Immature natural killer cell (primary cell): Measurements from ENCODE around the gene SLC10A6. TPM values are rescaled to one million over a fixed set of nuclear protein-coding genes. Genes with fewer than 3 reads are reported as not detected.

ENCODE experiments used
- DNase-seq, 3 donors: peaks; one replicate each; pipeline ENCODE4 v3.0.0; 2022; ENCODE audit warnings: mixed read lengths in 1 of 3
- H3K27ac Mint-ChIP-seq, 6 donors: one replicate each; pipeline ENCODE4 v1.8.0; 2020; ENCODE audit warnings: mixed read lengths in 6 of 6, mild to moderate bottlenecking in 5 of 6, inconsistent platforms in 4 of 6, moderate library complexity in 3 of 6
- H3K27me3 Mint-ChIP-seq, 3 donors: one replicate each; pipeline ENCODE4 v1.8.0; 2020 to 2021; ENCODE audit warnings: low read depth in 3 of 3, mild to moderate bottlenecking in 3 of 3, mixed read lengths in 3 of 3, moderate library complexity in 3 of 3, inconsistent platforms in 1 of 3
- H3K36me3 Mint-ChIP-seq, 3 donors: one replicate each; pipeline ENCODE4 v1.8.0; 2020; ENCODE audit warnings: mixed read lengths in 3 of 3, inconsistent platforms in 2 of 3, mild to moderate bottlenecking in 2 of 3
- H3K4me1 Mint-ChIP-seq, 2 donors: one replicate each; pipeline ENCODE4 v1.8.0; 2020; ENCODE audit warnings: inconsistent platforms in 2 of 2, mild to moderate bottlenecking in 2 of 2, mixed read lengths in 2 of 2, moderate library complexity in 1 of 2
- H3K4me3 Mint-ChIP-seq, 5 donors: one replicate each; pipeline ENCODE4 v1.8.0; 2020; ENCODE audit warnings: mild to moderate bottlenecking in 5 of 5, mixed read lengths in 5 of 5, inconsistent platforms in 3 of 5, moderate library complexity in 3 of 5
- H3K9me3 Mint-ChIP-seq, 6 donors: one replicate each; pipeline ENCODE4 v1.8.0; 2020; ENCODE audit warnings: mild to moderate bottlenecking in 6 of 6, mixed read lengths in 6 of 6, inconsistent platforms in 4 of 6, moderate library complexity in 3 of 6
- polyA plus RNA-seq, 3 donors: library from polyadenylated mRNA; unstranded; fragments of 300-500 nt; fragmentation: Illumina TruSeq; gene quantifications; one replicate each; pipeline ENCODE4 v1.2.3, GENCODE V29; 2021

SLC10A6 gene
- polyA plus RNA-seq, 3 donors from 2014 or later, result not detected

DNA sequence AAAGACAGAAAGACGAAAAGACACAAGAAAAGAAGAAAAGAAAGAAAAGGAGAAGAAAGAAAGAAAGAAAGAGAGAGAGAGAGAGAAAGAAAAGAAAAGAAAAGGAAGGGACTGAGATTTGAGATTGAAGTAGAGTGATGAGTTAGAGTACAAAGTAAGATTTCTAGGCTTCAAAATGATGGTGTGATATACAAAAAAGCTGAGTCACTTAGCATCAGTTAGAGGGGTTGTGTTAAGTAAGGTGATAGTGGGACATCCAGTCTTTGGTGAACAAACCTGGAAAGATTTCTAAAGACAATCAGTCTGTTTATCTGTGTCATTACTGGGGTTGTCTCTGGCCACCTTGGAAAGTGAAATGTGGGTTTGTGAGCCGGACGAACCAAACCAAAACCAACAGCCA, 13.5 kb downstream of the SLC10A6 start:
- no peak overlapping the region for H3K27ac Mint-ChIP-seq
- H3K9me3 Mint-ChIP-seq, result peaks cover 0 to 6% (median 0%) of the 10 kb centered on the region in 6 donors
- peaks cover 0 to 2% (median 2%) of the 10 kb centered on the region in 3 donors for H3K27me3 Mint-ChIP-seq
- H3K4me1 Mint-ChIP-seq, result no peaks in the 10 kb centered on the region
- DNase-seq, result no peak
- H3K4me3 Mint-ChIP-seq, result no peak overlapping the region
- H3K36me3 Mint-ChIP-seq, result no peaks in the 10 kb centered on the region

GRCh38 chr4:86834901-86835300, 14.3 kb downstream of the SLC10A6 start:
- no peaks in the 10 kb centered on the region for H3K4me1 Mint-ChIP-seq
- H3K27me3 Mint-ChIP-seq, result peaks cover 0 to 4% (median 2%) of the 10 kb centered on the region in 3 donors
- no peak overlapping the region for H3K27ac Mint-ChIP-seq
- H3K4me3 Mint-ChIP-seq, result no peak overlapping the region
- DNase-seq, result no peak
- peaks cover 0 to 6% (median 0%) of the 10 kb centered on the region in 6 donors for H3K9me3 Mint-ChIP-seq
- no peaks in the 10 kb centered on the region for H3K36me3 Mint-ChIP-seq

DNA sequence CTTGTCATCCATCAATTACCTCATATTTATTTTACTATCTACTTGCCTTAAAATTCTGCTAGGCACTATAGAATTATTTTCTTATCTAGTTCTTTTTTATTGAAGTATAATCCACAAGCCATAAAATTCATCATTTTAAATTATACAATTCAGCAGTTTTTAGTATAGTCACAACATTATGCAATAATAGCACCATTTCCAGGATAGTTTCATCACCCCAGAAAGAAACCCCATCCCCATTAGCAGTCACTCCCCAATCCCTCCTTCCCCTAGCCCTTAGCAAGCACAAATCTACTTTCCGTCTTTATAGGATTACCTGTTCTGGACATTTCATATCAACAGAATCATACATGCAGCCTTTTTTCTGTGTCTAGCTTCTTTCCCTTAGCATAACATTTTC, 15.6 kb downstream of the SLC10A6 start:
- Mint-ChIP-seq H3K27me3 (peaks cover 0 to 6% (median 4%) of the 10 kb centered on the region in 3 donors), H3K27ac (no peak overlapping the region), H3K36me3 (no peaks in the 10 kb centered on the region), H3K4me3 (no peak overlapping the region), H3K4me1 (no peaks in the 10 kb centered on the region), H3K9me3 (peaks cover 0 to 6% (median 0%) of the 10 kb centered on the region in 6 donors)
- no peak for DNase-seq

DNA sequence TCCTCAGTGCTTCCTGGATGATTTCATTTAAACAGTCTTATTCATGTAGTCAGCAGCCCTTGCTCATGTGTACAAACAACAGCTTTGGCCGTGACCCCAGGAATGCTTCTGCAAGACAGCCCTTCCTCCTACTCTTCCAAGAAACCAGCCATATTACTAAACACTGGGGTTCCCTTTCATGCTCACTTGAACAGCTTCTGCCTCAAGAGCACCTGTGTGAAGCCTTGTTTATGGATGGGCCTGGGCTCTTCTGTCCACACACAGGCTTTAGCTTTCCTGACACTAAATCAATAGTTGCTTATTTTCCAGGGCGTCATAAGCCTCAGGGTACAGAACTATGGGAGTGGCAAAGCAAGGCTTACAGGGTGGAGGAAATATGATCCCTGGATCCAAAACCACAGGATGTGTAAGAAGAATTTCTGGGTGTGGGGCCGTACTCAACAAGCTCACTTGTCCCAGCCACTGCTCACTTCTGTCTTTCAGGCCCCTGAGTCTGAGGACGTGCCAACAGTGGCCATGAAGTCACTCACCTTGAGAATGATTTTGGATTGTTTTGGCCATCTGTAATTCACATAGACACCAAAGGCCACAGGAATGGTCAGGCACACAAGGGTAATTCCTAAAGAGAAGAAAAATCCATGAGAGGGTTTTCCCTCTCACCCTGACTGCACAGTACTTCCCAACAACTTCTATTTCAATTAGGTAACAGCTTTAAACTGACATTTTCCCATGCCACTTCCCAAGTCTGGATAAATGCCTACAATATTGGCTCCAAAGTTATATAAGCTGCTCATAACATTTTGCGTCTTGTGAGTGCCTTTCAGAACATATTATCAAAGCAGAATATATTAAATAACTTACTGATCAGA, 17.7 kb downstream of the SLC10A6 start:
- no peak for DNase-seq
- Mint-ChIP-seq H3K27ac (no peak overlapping the region), H3K36me3 (no peaks in the 10 kb centered on the region), H3K4me3 (no peak overlapping the region), H3K27me3 (peaks cover 0 to 7% (median 6%) of the 10 kb centered on the region in 3 donors), H3K9me3 (peaks cover 0 to 7% (median 0%) of the 10 kb centered on the region in 6 donors), H3K4me1 (no peaks in the 10 kb centered on the region)

- H3K9me3 Mint-ChIP-seq, result peaks cover 0 to 2% (median 0%) of the 10 kb centered on the region in 6 donors
Observed at GRCh38 chr4:86825511-86825910, 23.7 kb downstream of the SLC10A6 start.

DNA sequence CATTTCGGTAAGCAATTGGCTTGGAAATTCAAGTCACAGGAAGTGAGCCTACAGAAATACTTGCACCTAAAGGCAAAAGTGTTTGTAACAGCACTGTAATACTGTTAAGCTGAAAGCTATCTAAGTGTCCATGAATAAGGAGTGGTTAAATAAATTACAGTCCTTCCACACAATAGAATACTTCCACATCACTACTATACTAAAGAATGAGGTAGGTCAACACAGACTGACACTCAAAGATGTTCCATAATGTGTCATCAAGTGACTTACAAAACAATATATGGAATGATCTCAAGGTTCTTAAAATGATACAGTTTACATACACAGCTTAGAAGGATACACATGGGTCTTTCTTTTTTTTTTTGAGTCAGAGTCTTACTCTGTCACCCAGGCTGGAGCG, 27.0 kb downstream of the SLC10A6 start:
- Mint-ChIP-seq H3K4me1 (no peaks in the 10 kb centered on the region), H3K9me3 (peaks cover 0 to 4% (median 0%) of the 10 kb centered on the region in 6 donors), H3K36me3 (no peaks in the 10 kb centered on the region), H3K27ac (no peak overlapping the region), H3K27me3 (peaks cover 0 to 4% (median 2%) of the 10 kb centered on the region in 3 donors), H3K4me3 (no peak overlapping the region)
- no peak for DNase-seq

More at GRCh38 chr4:86825511-86825910, 23.7 kb downstream of the SLC10A6 start:
- Mint-ChIP-seq H3K4me1 (no peaks in the 10 kb centered on the region), H3K36me3 (no peaks in the 10 kb centered on the region), H3K4me3 (peak overlapping the region in 1 of 5 donors; percentile 20), H3K27me3 (peaks cover 0 to 9% (median 4%) of the 10 kb centered on the region in 3 donors), H3K27ac (no peak overlapping the region)
- DNase-seq, result no peak

DNA sequence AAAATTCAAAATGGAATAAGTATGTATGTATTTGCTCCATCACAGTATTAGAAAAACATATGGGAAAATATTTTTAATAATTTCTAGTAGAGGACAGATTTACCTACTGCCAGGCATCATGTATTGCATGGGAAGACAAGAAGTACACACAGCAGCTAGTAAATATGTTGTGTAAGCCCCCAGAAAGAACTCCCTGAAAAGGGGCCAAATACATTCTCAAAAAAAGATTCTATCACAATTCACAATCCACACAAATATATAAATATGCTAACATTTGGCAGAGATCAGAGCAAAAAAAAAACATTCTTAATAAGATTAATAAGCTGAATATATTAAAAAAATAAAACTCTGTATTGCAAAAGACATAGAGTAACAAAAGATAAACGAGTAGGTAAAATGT, 28.0 kb downstream of the SLC10A6 start:
- Mint-ChIP-seq H3K27ac (no peak overlapping the region), H3K27me3 (peaks cover 0 to 4% (median 2%) of the 10 kb centered on the region in 3 donors), H3K36me3 (no peaks in the 10 kb centered on the region), H3K4me3 (no peak overlapping the region), H3K4me1 (no peaks in the 10 kb centered on the region), H3K9me3 (peaks cover 0 to 9% (median 5%) of the 10 kb centered on the region in 6 donors)
- DNase-seq, result no peak

DNA sequence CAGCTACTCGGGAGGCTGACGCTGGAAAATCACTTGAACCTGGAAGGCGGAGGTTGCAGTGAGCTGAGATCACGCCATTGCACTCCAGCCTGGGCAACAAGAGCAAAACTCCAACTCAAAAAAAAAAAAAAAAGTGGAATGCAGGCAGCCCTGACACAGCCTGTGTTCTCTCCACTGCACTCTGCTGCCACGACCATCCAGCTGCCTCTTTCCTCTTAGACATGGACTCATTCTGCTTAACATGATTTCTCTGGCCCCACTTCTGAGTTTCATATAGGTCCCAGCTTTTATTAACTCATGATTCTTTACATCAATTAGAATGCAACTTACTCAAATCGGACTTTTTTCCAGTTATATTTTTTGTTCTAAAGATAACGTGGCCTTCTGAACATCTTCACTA, 29.6 kb downstream of the SLC10A6 start:
- Mint-ChIP-seq H3K27ac (no peak overlapping the region), H3K27me3 (peaks cover 0 to 2% (median 0%) of the 10 kb centered on the region in 3 donors), H3K4me1 (no peaks in the 10 kb centered on the region), H3K4me3 (no peak overlapping the region), H3K9me3 (peaks cover 7 to 21% (median 10%) of the 10 kb centered on the region in 6 donors), H3K36me3 (no peaks in the 10 kb centered on the region)
- DNase-seq, result no peak

DNA sequence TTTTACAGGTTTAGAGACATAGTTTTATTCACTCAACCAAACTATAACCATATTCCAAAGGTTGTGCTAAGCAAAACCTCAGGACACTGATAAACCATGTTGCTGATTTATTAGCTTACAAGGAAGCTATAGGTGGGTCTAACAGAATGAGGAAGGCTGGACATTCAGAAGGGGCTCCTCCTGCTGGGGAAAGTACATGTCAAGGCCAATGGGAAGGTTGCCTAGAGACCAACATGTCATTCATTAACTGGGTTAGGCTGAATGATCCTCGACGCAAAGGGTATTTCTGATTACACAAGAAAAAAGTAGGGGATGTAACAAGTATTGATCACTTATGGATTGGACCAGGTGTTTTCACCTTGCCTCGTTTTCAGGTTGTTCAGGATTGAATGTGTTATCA, 30.3 kb downstream of the SLC10A6 start:
- Mint-ChIP-seq H3K27me3 (peaks cover 0 to 2% (median 0%) of the 10 kb centered on the region in 3 donors), H3K36me3 (no peaks in the 10 kb centered on the region), H3K4me3 (no peak overlapping the region), H3K27ac (no peak overlapping the region), H3K4me1 (no peaks in the 10 kb centered on the region), H3K9me3 (peaks cover 7 to 21% (median 10%) of the 10 kb centered on the region in 6 donors)
- DNase-seq, result no peak

- Mint-ChIP-seq H3K36me3 (no peaks in the 10 kb centered on the region), H3K27me3 (peaks cover 0 to 2% (median 0%) of the 10 kb centered on the region in 3 donors), H3K27ac (no peak overlapping the region), H3K4me3 (no peak overlapping the region), H3K4me1 (no peaks in the 10 kb centered on the region), H3K9me3 (peaks cover 7 to 21% (median 10%) of the 10 kb centered on the region in 6 donors)
- DNase-seq, result no peak
Observed at GRCh38 chr4:86818211-86818610, 31.0 kb downstream of the SLC10A6 start.

GRCh38 chr4:86816501-86817273, 32.5 kb downstream of the SLC10A6 start:
- Mint-ChIP-seq H3K36me3 (peaks cover 0 to 3% (median 0%) of the 10 kb centered on the region in 3 donors), H3K9me3 (peaks cover 7 to 23% (median 12%) of the 10 kb centered on the region in 6 donors), H3K4me1 (no peaks in the 10 kb centered on the region), H3K4me3 (no peak overlapping the region), H3K27ac (no peak overlapping the region), H3K27me3 (peaks cover 0 to 4% (median 3%) of the 10 kb centered on the region in 3 donors)
- DNase-seq, result no peak

- peaks cover 0 to 3% (median 0%) of the 10 kb centered on the region in 3 donors for H3K36me3 Mint-ChIP-seq
- H3K27ac Mint-ChIP-seq, result no peak overlapping the region
- no peak for DNase-seq
- H3K4me3 Mint-ChIP-seq, result no peak overlapping the region
- no peaks in the 10 kb centered on the region for H3K4me1 Mint-ChIP-seq
- H3K9me3 Mint-ChIP-seq, result peaks cover 7 to 23% (median 12%) of the 10 kb centered on the region in 6 donors
- peaks cover 0 to 4% (median 3%) of the 10 kb centered on the region in 3 donors for H3K27me3 Mint-ChIP-seq
Observed at GRCh38 chr4:86815653-86816052, 33.5 kb downstream of the SLC10A6 start.

DNA sequence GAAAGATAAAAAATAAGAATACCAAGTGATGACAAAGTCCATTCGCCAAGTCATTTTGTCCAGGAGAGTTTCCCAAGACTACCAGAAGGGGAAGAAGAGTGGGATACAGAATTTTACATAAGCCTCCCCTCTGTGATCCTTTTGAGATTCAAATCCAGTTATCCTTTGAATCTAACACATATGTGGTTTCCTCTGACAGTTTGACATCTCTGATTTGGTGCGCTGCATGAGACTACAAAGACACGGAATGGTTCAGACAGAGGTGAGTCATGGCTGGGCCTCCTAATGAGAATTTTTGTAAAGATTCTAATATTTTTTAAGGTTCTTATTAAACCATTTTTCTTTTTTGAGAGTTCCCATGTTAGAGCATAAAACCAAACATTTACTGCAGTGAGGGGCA, 38.3 kb downstream of the SLC10A6 start:
- H3K4me3 Mint-ChIP-seq, result no peak overlapping the region
- H3K4me1 Mint-ChIP-seq, result no peaks in the 10 kb centered on the region
- H3K9me3 Mint-ChIP-seq, result peaks cover 2 to 11% (median 8%) of the 10 kb centered on the region in 6 donors
- no peak for DNase-seq
- peaks cover 0 to 3% (median 0%) of the 10 kb centered on the region in 3 donors for H3K36me3 Mint-ChIP-seq
- peaks cover 0 to 3% (median 2%) of the 10 kb centered on the region in 3 donors for H3K27me3 Mint-ChIP-seq
- no peak overlapping the region for H3K27ac Mint-ChIP-seq

- Mint-ChIP-seq H3K27me3 (peaks cover 0 to 3% (median 2%) of the 10 kb centered on the region in 3 donors), H3K9me3 (peaks cover 0 to 10% (median 0%) of the 10 kb centered on the region in 6 donors), H3K27ac (no peak overlapping the region), H3K4me1 (no peaks in the 10 kb centered on the region), H3K4me3 (no peak overlapping the region), H3K36me3 (peaks cover 0 to 3% (median 0%) of the 10 kb centered on the region in 3 donors)
- no peak for DNase-seq
Observed at GRCh38 chr4:86809809-86810208, 39.4 kb downstream of the SLC10A6 start.
